ENCODE results near the gene QSOX2. TPM values are rescaled to one million over a fixed set of nuclear protein-coding genes. Genes with fewer than 3 reads are reported as not detected.

QSOX2 gene
- total RNA-seq, 2 experiments from 2014 or later, result 50.0 to 57.5 TPM

DNA sequence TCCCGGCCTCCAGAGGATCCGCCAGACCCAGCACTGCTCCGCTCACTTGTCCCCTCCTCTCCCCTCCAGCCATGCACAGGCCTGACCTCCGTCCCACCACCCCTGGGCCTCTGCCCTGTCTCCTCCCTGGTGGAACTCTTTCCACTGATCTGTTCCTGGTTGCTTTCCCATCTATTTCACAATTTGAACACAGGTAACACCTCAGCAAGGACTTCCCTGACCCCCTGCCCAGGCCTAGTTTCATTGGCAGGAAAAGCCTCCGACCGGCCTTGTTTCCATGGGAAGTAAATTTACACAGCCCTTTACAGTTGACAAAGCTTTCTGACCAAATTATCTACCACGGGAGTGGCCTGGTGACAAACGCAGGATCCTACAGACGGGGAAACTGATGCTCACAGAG lies 14.8 kb downstream of the QSOX2 start:
- Histone ChIP-seq H3K4me3 (ENCODE audit: low read depth, low read length, poor library complexity, severe bottlenecking) (no peak overlapping the region), H3K9me2 (ENCODE audit: insufficient read depth, low read length) (no peaks in the 10 kb centered on the region), H3K4me2 (ENCODE audit: low read length) (no peak overlapping the region), H3K36me3 (ENCODE audit: insufficient read depth, low read length) (peaks cover 79% of the 10 kb centered on the region), H3K79me2 (ENCODE audit: insufficient read depth, low read depth, low read length) (peaks cover 35% of the 10 kb centered on the region), H4K20me1 (ENCODE audit: insufficient read depth, low read length) (no peaks in the 10 kb centered on the region), H3K4me1 (ENCODE audit: insufficient read depth, low read length, poor library complexity, severe bottlenecking) (peaks cover 23% of the 10 kb centered on the region), H3K9me3 (ENCODE audit: low read length) (no peaks in the 10 kb centered on the region), H2AFZ (ENCODE audit: low read length) (no peak overlapping the region), H3K27ac (ENCODE audit: low read depth, low read length, poor library complexity, severe bottlenecking) (no peak overlapping the region)
- BruUV-seq (replicated peaks), result no TSS peak
- TF ChIP-seq, protein P1, sequence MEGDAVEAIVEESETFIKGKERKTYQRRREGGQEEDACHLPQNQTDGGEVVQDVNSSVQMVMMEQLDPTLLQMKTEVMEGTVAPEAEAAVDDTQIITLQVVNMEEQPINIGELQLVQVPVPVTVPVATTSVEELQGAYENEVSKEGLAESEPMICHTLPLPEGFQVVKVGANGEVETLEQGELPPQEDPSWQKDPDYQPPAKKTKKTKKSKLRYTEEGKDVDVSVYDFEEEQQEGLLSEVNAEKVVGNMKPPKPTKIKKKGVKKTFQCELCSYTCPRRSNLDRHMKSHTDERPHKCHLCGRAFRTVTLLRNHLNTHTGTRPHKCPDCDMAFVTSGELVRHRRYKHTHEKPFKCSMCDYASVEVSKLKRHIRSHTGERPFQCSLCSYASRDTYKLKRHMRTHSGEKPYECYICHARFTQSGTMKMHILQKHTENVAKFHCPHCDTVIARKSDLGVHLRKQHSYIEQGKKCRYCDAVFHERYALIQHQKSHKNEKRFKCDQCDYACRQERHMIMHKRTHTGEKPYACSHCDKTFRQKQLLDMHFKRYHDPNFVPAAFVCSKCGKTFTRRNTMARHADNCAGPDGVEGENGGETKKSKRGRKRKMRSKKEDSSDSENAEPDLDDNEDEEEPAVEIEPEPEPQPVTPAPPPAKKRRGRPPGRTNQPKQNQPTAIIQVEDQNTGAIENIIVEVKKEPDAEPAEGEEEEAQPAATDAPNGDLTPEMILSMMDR (conservative IDR thresholded peaks at IDR 0.05; ENCODE audit: low read length), result no peak
- TF ChIP-seq EZH2phosphoT487 (IDR thresholded peaks at IDR 0.05; ENCODE audit: borderline replicate concordance, low read depth, low read length), result no peak
- DNase-seq (ENCODE audit: low spot score), result no peak
- intact Hi-C loops (cut with micrococcal nuclease; ENCODE audit: unreplicated experiment), result no loop called here
- POLR2A ChIA-PET, result no interaction called here
- CTCF ChIA-PET (ENCODE audit: unreplicated experiment), result no interaction called here

DNA sequence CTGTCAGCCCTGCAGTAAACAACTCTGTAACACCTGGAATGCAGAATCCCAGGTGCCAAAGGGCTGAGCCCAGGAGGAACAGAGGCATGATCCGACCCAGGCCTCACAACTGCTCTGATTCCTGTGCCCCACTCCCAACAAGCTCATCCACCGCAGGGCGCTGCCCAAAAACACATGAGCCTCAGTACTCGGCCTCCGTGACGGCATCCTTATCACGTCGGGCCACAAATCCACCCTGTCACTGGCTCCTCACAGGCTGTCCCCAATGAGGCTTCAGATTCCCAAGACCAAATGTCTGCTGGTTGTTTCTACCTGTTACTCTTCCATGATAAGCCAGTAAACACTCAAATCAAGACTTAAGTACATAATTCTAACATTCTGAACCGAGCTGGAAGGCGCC lies 15.2 kb downstream of the QSOX2 start:
- DNase-seq (ENCODE audit: low spot score), result no peak
- no peak overlapping the region for H3K27ac ChIP-seq (ENCODE audit: low read depth, low read length, poor library complexity, severe bottlenecking)
- H3K36me3 ChIP-seq (ENCODE audit: insufficient read depth, low read length), result peaks cover 75% of the 10 kb centered on the region
- no peak overlapping the region for H2AFZ ChIP-seq (ENCODE audit: low read length)
- no peaks in the 10 kb centered on the region for H3K9me3 ChIP-seq (ENCODE audit: low read length)
- H4K20me1 ChIP-seq (ENCODE audit: insufficient read depth, low read length), result no peaks in the 10 kb centered on the region
- CTCF ChIA-PET (ENCODE audit: unreplicated experiment), result no interaction called here
- peaks cover 35% of the 10 kb centered on the region for H3K79me2 ChIP-seq (ENCODE audit: insufficient read depth, low read depth, low read length)
- no peaks in the 10 kb centered on the region for H3K9me2 ChIP-seq (ENCODE audit: insufficient read depth, low read length)
- H3K4me2 ChIP-seq (ENCODE audit: low read length), result no peak overlapping the region
- BruUV-seq (replicated peaks), result no TSS peak
- H3K4me3 ChIP-seq (ENCODE audit: low read depth, low read length, poor library complexity, severe bottlenecking), result no peak overlapping the region
- no peak for TF ChIP-seq EZH2phosphoT487 (IDR thresholded peaks at IDR 0.05; ENCODE audit: borderline replicate concordance, low read depth, low read length)
- TF ChIP-seq, protein P1 (conservative IDR thresholded peaks at IDR 0.05; ENCODE audit: low read length), result no peak
- POLR2A ChIA-PET, result no interaction called here
- intact Hi-C loops (cut with micrococcal nuclease; ENCODE audit: unreplicated experiment), result no loop called here
- H3K4me1 ChIP-seq (ENCODE audit: insufficient read depth, low read length, poor library complexity, severe bottlenecking), result peaks cover 27% of the 10 kb centered on the region

DNA sequence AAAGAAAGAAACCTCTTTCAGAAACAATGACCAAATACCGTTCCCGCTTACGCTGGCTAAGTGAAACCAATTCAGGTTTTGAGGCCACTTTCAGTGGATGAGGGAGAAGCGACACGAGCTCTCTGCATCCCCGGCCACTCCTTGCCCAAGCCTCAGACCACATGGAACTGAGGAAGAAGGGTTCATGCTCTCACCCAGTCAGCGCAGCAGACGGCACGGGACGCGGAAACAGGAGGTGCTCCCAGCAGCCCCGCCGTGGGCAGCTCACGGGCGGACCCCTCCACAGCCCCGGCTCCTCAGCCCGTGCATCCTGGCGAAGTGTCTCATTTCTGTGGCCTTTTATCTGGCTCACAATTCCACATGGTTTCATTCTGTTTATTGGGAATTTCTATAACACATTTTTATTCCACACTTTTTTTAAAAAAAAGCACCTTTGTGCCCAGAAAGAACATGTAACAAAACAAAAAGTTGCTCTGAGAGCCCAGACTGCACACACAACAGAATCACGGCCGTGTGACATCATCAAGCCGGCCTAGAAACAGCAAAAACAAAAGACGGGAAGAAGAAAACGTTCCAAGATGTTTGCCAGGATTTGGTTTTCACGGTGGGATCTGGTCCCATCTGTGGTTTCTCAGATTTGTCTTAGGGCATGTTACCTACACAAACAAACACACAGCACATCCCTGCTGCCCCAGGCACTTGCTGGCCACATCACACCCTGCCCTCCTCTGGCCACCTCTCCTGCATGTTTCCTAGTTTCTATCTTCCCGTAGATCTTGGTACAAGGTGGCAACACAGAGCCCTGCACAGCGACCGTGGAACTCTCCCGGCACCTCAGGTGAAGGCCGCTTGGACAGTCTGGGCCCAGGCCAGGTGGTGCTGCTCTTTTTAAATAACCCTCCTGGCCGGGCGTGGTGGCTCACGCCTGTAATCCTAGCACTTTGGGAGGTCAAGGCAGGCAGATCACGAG lies 16.2 kb downstream of the QSOX2 start:
- no peak overlapping the region for H2AFZ ChIP-seq (ENCODE audit: low read length)
- H3K4me2 ChIP-seq (ENCODE audit: low read length), result no peak overlapping the region
- DNase-seq (ENCODE audit: low spot score), result no peak
- no peaks in the 10 kb centered on the region for H3K9me3 ChIP-seq (ENCODE audit: low read length)
- no peak overlapping the region for H3K4me3 ChIP-seq (ENCODE audit: low read depth, low read length, poor library complexity, severe bottlenecking)
- ChIA-PET POLR2A (no interaction called here), CTCF (ENCODE audit: unreplicated experiment) (no interaction called here)
- no peak overlapping the region for H3K27ac ChIP-seq (ENCODE audit: low read depth, low read length, poor library complexity, severe bottlenecking)
- peaks cover 37% of the 10 kb centered on the region for H3K4me1 ChIP-seq (ENCODE audit: insufficient read depth, low read length, poor library complexity, severe bottlenecking)
- intact Hi-C loops (cut with micrococcal nuclease; ENCODE audit: unreplicated experiment), result no loop called here
- H4K20me1 ChIP-seq (ENCODE audit: insufficient read depth, low read length), result no peaks in the 10 kb centered on the region
- BruUV-seq (replicated peaks), result no TSS peak
- H3K36me3 ChIP-seq (ENCODE audit: insufficient read depth, low read length), result peaks cover 73% of the 10 kb centered on the region
- TF ChIP-seq, protein P1 (conservative IDR thresholded peaks at IDR 0.05; ENCODE audit: low read length), result no peak
- TF ChIP-seq EZH2phosphoT487 (IDR thresholded peaks at IDR 0.05; ENCODE audit: borderline replicate concordance, low read depth, low read length), result no peak
- no peaks in the 10 kb centered on the region for H3K9me2 ChIP-seq (ENCODE audit: insufficient read depth, low read length)
- H3K79me2 ChIP-seq (ENCODE audit: insufficient read depth, low read depth, low read length), result peaks cover 42% of the 10 kb centered on the region
